Mesenteric fat pad (tissue), 1 donor: ENCODE results near the gene OR51S1. TPM values are rescaled to one million over a fixed set of nuclear protein-coding genes. Genes with fewer than 3 reads are reported as not detected.
"Not testable (repeated sequence)": the region's sequence is repeated elsewhere in the genome, so short reads cannot be mapped to it uniquely, and the experiment has no call there.

Source experiments
- DNase-seq: peaks from one replicate; pipeline ENCODE4 v3.0.0-alpha.2; 2020; ENCODE audit warnings: low spot score
- long read RNA-seq: library from polyadenylated mRNA; unstranded; transcript quantifications from one replicate; pipeline ENCODE4 v2.0.0, GENCODE V29; 2020
- total RNA-seq: library from RNA; stranded (reverse); fragmentation: NEBNext Ultra II Directional; extraction: Animal tissue kit (Norgen Biotek cat#: 25700); gene quantifications from one replicate; pipeline ENCODE4 v1.2.1, GENCODE V29; 2021
- donor health status: DM: yes; HTN: yes; CAD: no.

The OR51S1 gene
- total RNA-seq = not detected
- long read RNA-seq = 0 reads

- DNase-seq = no peak
Observed at GRCh38 chr11:4848908-4849532, at the start of gene OR51S1. Gene OR51S1, minus strand, starts transcription at chr11:4849208. Its CDS starts 0 bp downstream, at chr11:4849208.

GRCh38 chr11:4891996-4892640 is 43.1 kb upstream of the OR51S1 start:
- DNase-seq = no peak

GRCh38 chr11:4890279-4890678 is 41.3 kb upstream of the OR51S1 start:
- no peak for DNase-seq

GRCh38 chr11:4887591-4887990 is 38.6 kb upstream of the OR51S1 start:
- no peak for DNase-seq

- DNase-seq = no peak
Observed at GRCh38 chr11:4886186-4886585, 37.2 kb upstream of the OR51S1 start.

- no peak for DNase-seq
Observed at GRCh38 chr11:4884361-4884760, 35.4 kb upstream of the OR51S1 start.

- DNase-seq = no peak
Observed at GRCh38 chr11:4882543-4882942, 33.5 kb upstream of the OR51S1 start.

- DNase-seq = no peak
Observed at GRCh38 chr11:4881860-4882500, 33.0 kb upstream of the OR51S1 start, which contains the start of gene OR51T1. Gene OR51T1, plus strand, starts transcription at chr11:4881900. Its CDS starts 0 bp downstream, at chr11:4881900.

GRCh38 chr11:4881188-4881587 is 32.2 kb upstream of the OR51S1 start:
- no peak for DNase-seq

- DNase-seq = no peak
Observed at GRCh38 chr11:4865855-4866254, 16.8 kb upstream of the OR51S1 start.

GRCh38 chr11:4863876-4864275 is 14.9 kb upstream of the OR51S1 start:
- DNase-seq = no peak

- no peak for DNase-seq
Observed at GRCh38 chr11:4862447-4863236, 13.6 kb upstream of the OR51S1 start.

- not testable (repeated sequence) for DNase-seq
Observed at GRCh38 chr11:4854286-4854685, 5.3 kb upstream of the OR51S1 start.

- DNase-seq = no peak
Observed at GRCh38 chr11:4851033-4851432, 2.0 kb upstream of the OR51S1 start.

- no peak for DNase-seq
Observed at GRCh38 chr11:4839851-4840549, 9.0 kb downstream of the OR51S1 start.

GRCh38 chr11:4830909-4831308 is 18.1 kb downstream of the OR51S1 start:
- no peak for DNase-seq

GRCh38 chr11:4830346-4830745 is 18.7 kb downstream of the OR51S1 start:
- DNase-seq = no peak

- DNase-seq = no peak
Observed at GRCh38 chr11:4826425-4826824, 22.6 kb downstream of the OR51S1 start.

- no peak for DNase-seq
Observed at GRCh38 chr11:4825132-4825531, 23.9 kb downstream of the OR51S1 start.

- DNase-seq = no peak
Observed at GRCh38 chr11:4821021-4821420, 28.0 kb downstream of the OR51S1 start, which contains the start of gene OR51F2. Gene OR51F2, plus strand, starts transcription at chr11:4821321. Its CDS starts 101 bp downstream, at chr11:4821422.

GRCh38 chr11:4809246-4809645 is 39.8 kb downstream of the OR51S1 start:
- DNase-seq = no peak
